HG03045 (cell line): ENCODE data around the gene NIN.
A peak's percentile ranks its signal among the peaks of the same experiment; 100 is the strongest.

Experiments
- ATAC-seq: cut with Tn5 transposase; IDR thresholded peaks from one replicate; pipeline ENCODE4 v1.9.1; 2021; ENCODE audit warnings: mild to moderate bottlenecking, moderate library complexity; ENCODE audit not compliant: unreplicated experiment

Gene NIN

GRCh38 chr14:50844391-50844790 lies 13.4 kb upstream of the NIN start:
- no peak for ATAC-seq

- ATAC-seq: no peak
Measured at GRCh38 chr14:50839691-50840090, 8.7 kb upstream of the NIN start.

GRCh38 chr14:50839048-50839447 lies 8.1 kb upstream of the NIN start:
- no peak for ATAC-seq

- no peak for ATAC-seq
Measured at GRCh38 chr14:50837850-50838470, 7.0 kb upstream of the NIN start.

- ATAC-seq: no peak
Measured at GRCh38 chr14:50837271-50837670, 6.3 kb upstream of the NIN start.

GRCh38 chr14:50836515-50836914 lies 5.6 kb upstream of the NIN start:
- ATAC-seq: no peak

- ATAC-seq: no peak
Measured at GRCh38 chr14:50835280-50835679, 4.3 kb upstream of the NIN start.

GRCh38 chr14:50834802-50835276 lies 3.9 kb upstream of the NIN start:
- no peak for ATAC-seq

GRCh38 chr14:50832935-50833630 lies 2.1 kb upstream of the NIN start:
- ATAC-seq: no peak

- no peak for ATAC-seq
Measured at GRCh38 chr14:50831726-50832168, 785 bp upstream of the NIN start.

GRCh38 chr14:50830044-50830931 lies 674 bp downstream of the NIN start:
- peak; percentile 46 for ATAC-seq

GRCh38 chr14:50829489-50830043 lies 1.4 kb downstream of the NIN start:
- no peak for ATAC-seq

GRCh38 chr14:50828721-50829488 lies 2.1 kb downstream of the NIN start:
- no peak for ATAC-seq

- no peak for ATAC-seq
Measured at GRCh38 chr14:50826681-50827080, 4.3 kb downstream of the NIN start.

- no peak for ATAC-seq
Measured at GRCh38 chr14:50825307-50825706, 5.7 kb downstream of the NIN start.

- ATAC-seq: peak; percentile 65
Measured at GRCh38 chr14:50823762-50824636, 7.0 kb downstream of the NIN start.

GRCh38 chr14:50823051-50823761 lies 7.8 kb downstream of the NIN start:
- ATAC-seq: peak; percentile 11

GRCh38 chr14:50822501-50823042 lies 8.4 kb downstream of the NIN start:
- ATAC-seq: no peak
